ENCODE data around the gene SH3D21. TPM values are rescaled to one million over a fixed set of nuclear protein-coding genes. Genes with fewer than 3 reads are reported as not detected.

The SH3D21 gene
- total RNA-seq, 1 experiment from 2014 or later, result 18.3 TPM

DNA sequence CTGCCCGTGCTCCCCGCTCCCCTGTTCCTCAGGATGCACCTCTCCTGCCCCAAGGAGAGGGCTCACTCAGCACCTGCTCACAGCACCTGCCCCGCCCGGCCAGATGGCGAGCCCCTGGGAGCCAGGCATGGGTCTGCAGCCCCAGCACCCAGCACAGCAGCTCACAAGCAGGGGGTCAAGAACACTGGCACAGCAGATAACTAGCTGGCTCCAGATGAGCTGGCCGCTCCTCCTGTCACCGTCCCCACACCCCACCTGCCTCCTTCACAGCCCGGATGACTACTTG lies 38.2 kb downstream of the SH3D21 start:
- Histone ChIP-seq H3K23me2 (ENCODE audit: insufficient read length, low read depth, low read length, poor library complexity, severe bottlenecking) (no peaks in the 10 kb centered on the region), H3K27me3 (ENCODE audit: insufficient read depth, low read length) (no peaks in the 10 kb centered on the region), H3K14ac (ENCODE audit: insufficient read depth, low read length) (no peak overlapping the region), H3K56ac (ENCODE audit: insufficient read length, low read depth, low read length) (no peak overlapping the region), H3K9ac (ENCODE audit: extremely low read depth, insufficient read length, low read length) (no peak overlapping the region), H3K79me1 (ENCODE audit: insufficient read depth, low read depth, low read length, poor library complexity, severe bottlenecking) (no peaks in the 10 kb centered on the region), H3K23ac (ENCODE audit: insufficient read length, low read depth, low read length) (no peak overlapping the region), H3K27ac (ENCODE audit: insufficient read length, low read depth, low read length) (no peak overlapping the region), H3K4me1 (ENCODE audit: insufficient read depth, low read length) (no peaks in the 10 kb centered on the region), H4K20me1 (ENCODE audit: control insufficient read depth, insufficient read depth, insufficient read length) (no peaks in the 10 kb centered on the region), H3K18ac (ENCODE audit: insufficient read length, low read depth, low read length) (no peak overlapping the region), H2AK5ac (ENCODE audit: insufficient read length, low read length) (no peak overlapping the region), H2BK20ac (ENCODE audit: low read depth, low read length, poor library complexity, severe bottlenecking) (no peak overlapping the region), H4K91ac (ENCODE audit: insufficient read length, low read depth, low read length) (no peak overlapping the region), H2BK12ac (ENCODE audit: insufficient read length, low read depth, low read length) (no peak overlapping the region), H2BK120ac (ENCODE audit: low read depth, low read length, poor library complexity, severe bottlenecking) (no peak overlapping the region), H3T11ph (ENCODE audit: low read length) (no peak overlapping the region), H3K79me2 (ENCODE audit: insufficient read depth, low read length) (no peaks in the 10 kb centered on the region), H4K5ac (ENCODE audit: insufficient read length, low read depth, low read length) (no peak overlapping the region), H2BK5ac (ENCODE audit: insufficient read length, low read length) (no peak overlapping the region), H3K4me2 (ENCODE audit: insufficient read depth, insufficient read length, low read length) (no peak overlapping the region), H2AFZ (ENCODE audit: low read length) (no peak overlapping the region), H3K4ac (ENCODE audit: low read depth, low read length) (no peak overlapping the region), H4K8ac (replicated peaks; ENCODE audit: insufficient read length, low read depth, low read length) (no peak overlapping the region), H2BK15ac (ENCODE audit: low read depth, low read length) (no peak overlapping the region), H3K9me3 (ENCODE audit: control insufficient read depth, low read depth, low read length) (no peaks in the 10 kb centered on the region)
- Mint-ChIP-seq H3K4me1 (no peaks in the 10 kb centered on the region), H3K4me3 (no peak overlapping the region), H3K27me3 (ENCODE audit: low read depth) (no peaks in the 10 kb centered on the region), H3K36me3 (ENCODE audit: insufficient read depth in 1 of 3, low read depth in 3 of 3) (peaks cover 11 to 38% (median 29%) of the 10 kb centered on the region in 3 experiments; a peak in 6 of 7 replicates), H3K27ac (no peak overlapping the region; a peak in 1 of 7 replicates), H3K9me3 (no peaks in the 10 kb centered on the region)
- TF ChIP-seq, protein P1, sequence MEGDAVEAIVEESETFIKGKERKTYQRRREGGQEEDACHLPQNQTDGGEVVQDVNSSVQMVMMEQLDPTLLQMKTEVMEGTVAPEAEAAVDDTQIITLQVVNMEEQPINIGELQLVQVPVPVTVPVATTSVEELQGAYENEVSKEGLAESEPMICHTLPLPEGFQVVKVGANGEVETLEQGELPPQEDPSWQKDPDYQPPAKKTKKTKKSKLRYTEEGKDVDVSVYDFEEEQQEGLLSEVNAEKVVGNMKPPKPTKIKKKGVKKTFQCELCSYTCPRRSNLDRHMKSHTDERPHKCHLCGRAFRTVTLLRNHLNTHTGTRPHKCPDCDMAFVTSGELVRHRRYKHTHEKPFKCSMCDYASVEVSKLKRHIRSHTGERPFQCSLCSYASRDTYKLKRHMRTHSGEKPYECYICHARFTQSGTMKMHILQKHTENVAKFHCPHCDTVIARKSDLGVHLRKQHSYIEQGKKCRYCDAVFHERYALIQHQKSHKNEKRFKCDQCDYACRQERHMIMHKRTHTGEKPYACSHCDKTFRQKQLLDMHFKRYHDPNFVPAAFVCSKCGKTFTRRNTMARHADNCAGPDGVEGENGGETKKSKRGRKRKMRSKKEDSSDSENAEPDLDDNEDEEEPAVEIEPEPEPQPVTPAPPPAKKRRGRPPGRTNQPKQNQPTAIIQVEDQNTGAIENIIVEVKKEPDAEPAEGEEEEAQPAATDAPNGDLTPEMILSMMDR (conservative IDR thresholded peaks at IDR 0.05), result no peak
- no peak for DNase-seq
- WGBS (ENCODE audit: extremely low coverage, insufficient read length, low lambda C conversion rate), result no CpG with 5 or more reads among the region's 8 CpGs

All from H9 (cell line).